Nephron progenitor cell (in vitro differentiated cells): Measurements from ENCODE around the gene SELENOV.

Experiments
- DNase-seq: peaks from one replicate; pipeline ENCODE4 v3.0.0; 2021
- H3K27ac Mint-ChIP-seq: 2 replicates; pipeline ENCODE4 v1.8.0; 2021; ENCODE audit warnings: mild to moderate bottlenecking, moderate library complexity, mixed read lengths
- H3K27me3 Mint-ChIP-seq: 2 replicates; pipeline ENCODE4 v1.8.0; 2021; ENCODE audit warnings: mild to moderate bottlenecking, low read depth, mixed read lengths; ENCODE audit not compliant: poor library complexity
- H3K36me3 Mint-ChIP-seq: 2 replicates; pipeline ENCODE4 v1.8.0; 2021; ENCODE audit warnings: low read depth, mixed read lengths
- H3K4me1 Mint-ChIP-seq: 2 replicates; pipeline ENCODE4 v1.8.0; 2021; ENCODE audit warnings: mixed read lengths
- H3K4me3 Mint-ChIP-seq: 2 replicates; pipeline ENCODE4 v1.8.0; 2021; ENCODE audit warnings: mild to moderate bottlenecking, moderate library complexity, mixed read lengths
- H3K9me3 Mint-ChIP-seq: 2 replicates; pipeline ENCODE4 v1.8.0; 2021; ENCODE audit warnings: mild to moderate bottlenecking, moderate library complexity, mixed read lengths
- CTCF ChIP-seq: fragments of 200-600 bp; sonication (generic); IDR thresholded peaks from 2 replicates; pipeline ENCODE4 v1.5.0; 2021; ENCODE audit warnings: antibody characterized with exemption

SELENOV gene

GRCh38 chr19:39508629-39509028 lies 6.3 kb upstream of the SELENOV start:
- no peak for TF ChIP-seq CTCF
- peaks cover 14% of the 10 kb centered on the region for H3K4me1 Mint-ChIP-seq
- H3K36me3 Mint-ChIP-seq, result peaks cover 18% of the 10 kb centered on the region
- no peak overlapping the region for H3K27ac Mint-ChIP-seq
- peak overlapping the region; percentile 76 for H3K4me3 Mint-ChIP-seq
- DNase-seq, result no peak
- peaks cover 23% of the 10 kb centered on the region for H3K27me3 Mint-ChIP-seq
- peaks cover 10% of the 10 kb centered on the region for H3K9me3 Mint-ChIP-seq

DNA sequence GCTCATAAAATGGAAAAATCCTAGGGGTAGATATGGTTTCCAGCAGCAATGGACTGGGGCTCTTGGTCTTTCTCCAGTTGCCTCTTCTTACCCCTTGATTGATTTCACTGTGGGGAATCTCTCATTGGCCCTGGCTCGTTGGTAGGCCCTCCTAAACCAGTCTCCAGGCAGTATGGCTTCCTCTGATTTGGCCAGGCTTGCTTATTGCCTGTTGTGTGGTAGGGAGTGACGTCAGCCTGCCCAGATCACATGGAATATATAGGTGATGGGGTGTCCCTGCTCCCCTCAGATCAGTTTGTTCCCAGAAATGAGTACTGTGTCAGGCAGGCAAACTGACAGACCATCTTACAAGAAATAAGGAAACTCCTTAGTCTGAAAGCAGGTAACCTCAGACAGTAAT lies 5.7 kb upstream of the SELENOV start:
- peaks cover 10% of the 10 kb centered on the region for H3K9me3 Mint-ChIP-seq
- no peak overlapping the region for H3K4me3 Mint-ChIP-seq
- H3K27ac Mint-ChIP-seq, result no peak overlapping the region
- no peak for DNase-seq
- H3K27me3 Mint-ChIP-seq, result peaks cover 23% of the 10 kb centered on the region
- H3K4me1 Mint-ChIP-seq, result peaks cover 12% of the 10 kb centered on the region
- peaks cover 16% of the 10 kb centered on the region for H3K36me3 Mint-ChIP-seq
- no peak for TF ChIP-seq CTCF

GRCh38 chr19:39512988-39513387 lies 2.0 kb upstream of the SELENOV start:
- DNase-seq, result no peak
- peaks cover 5% of the 10 kb centered on the region for H3K36me3 Mint-ChIP-seq
- peaks cover 28% of the 10 kb centered on the region for H3K4me1 Mint-ChIP-seq
- peaks cover 29% of the 10 kb centered on the region for H3K27me3 Mint-ChIP-seq
- no peak overlapping the region for H3K27ac Mint-ChIP-seq
- H3K4me3 Mint-ChIP-seq, result no peak overlapping the region
- no peak for TF ChIP-seq CTCF
- H3K9me3 Mint-ChIP-seq, result no peaks in the 10 kb centered on the region

DNA sequence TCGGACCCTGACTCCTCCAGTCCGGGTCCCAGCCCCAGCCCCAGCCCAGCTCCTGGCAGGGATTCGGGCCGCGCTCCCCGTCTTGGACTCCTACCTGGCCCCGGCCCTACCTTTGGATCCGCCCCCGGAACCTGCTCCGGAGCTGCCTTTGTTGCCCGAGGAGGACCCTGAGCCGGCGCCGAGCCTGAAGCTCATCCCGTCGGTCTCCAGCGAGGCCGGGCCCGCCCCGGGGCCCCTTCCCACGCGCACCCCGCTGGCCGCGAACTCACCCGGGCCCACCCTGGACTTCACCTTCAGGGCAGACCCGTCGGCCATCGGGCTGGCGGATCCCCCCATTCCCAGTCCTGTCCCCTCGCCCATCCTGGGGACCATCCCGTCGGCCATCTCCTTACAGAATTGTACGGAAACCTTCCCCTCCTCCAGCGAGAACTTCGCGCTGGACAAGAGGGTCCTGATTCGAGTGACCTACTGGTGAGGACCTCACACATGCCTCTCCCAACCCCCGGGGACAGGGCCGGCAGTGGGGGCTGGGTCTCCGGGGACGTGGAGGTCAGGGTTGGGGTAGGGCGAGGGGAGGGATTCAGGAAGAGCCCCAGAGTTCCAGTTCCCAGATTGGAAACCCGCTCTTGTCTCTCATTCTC lies 732 bp downstream of the SELENOV start:
- Mint-ChIP-seq H3K9me3 (no peaks in the 10 kb centered on the region), H3K27me3 (peaks cover 27% of the 10 kb centered on the region)

DNA sequence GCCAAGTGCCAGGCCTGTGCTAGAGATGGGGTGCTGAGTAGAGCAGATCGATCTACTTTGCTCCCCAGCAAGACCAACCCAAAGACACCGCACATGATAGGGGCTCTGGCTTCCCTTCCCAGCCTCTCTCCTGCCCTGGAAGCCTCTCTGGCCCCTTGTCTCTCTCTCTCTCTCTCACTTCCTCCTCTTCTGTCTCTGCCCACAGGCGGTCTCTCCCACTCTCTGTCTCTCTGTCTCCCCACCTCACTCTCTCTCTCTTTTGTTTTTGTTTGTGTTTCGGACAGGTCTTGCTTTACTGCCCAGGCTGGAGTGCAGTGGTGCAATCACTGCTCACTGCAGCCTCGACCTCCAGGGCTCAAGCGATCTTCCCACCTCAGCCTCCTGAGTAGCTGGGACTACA lies 1.3 kb downstream of the SELENOV start:
- Mint-ChIP-seq H3K4me1 (peaks cover 52% of the 10 kb centered on the region), H3K27ac (peak overlapping the region; percentile 22), H3K4me3 (peak overlapping the region; percentile 86), H3K36me3 (peaks cover 5% of the 10 kb centered on the region), H3K27me3 (peaks cover 27% of the 10 kb centered on the region), H3K9me3 (no peaks in the 10 kb centered on the region)
- no peak for DNase-seq
- TF ChIP-seq CTCF, result no peak

More for the DNA sequence above, 732 bp downstream of the SELENOV start:
- Mint-ChIP-seq H3K4me1 (peaks cover 49% of the 10 kb centered on the region), H3K27ac (peak overlapping the region; percentile 48), H3K4me3 (peak overlapping the region; percentile 86), H3K36me3 (peaks cover 5% of the 10 kb centered on the region)
- DNase-seq, result peak; percentile 54
- no peak for TF ChIP-seq CTCF

GRCh38 chr19:39517432-39517831 lies 2.5 kb downstream of the SELENOV start:
- Mint-ChIP-seq H3K4me1 (peaks cover 57% of the 10 kb centered on the region), H3K27ac (peak overlapping the region; percentile 17), H3K9me3 (no peaks in the 10 kb centered on the region), H3K27me3 (peaks cover 27% of the 10 kb centered on the region), H3K36me3 (peaks cover 5% of the 10 kb centered on the region), H3K4me3 (peak overlapping the region; percentile 86)
- no peak for TF ChIP-seq CTCF
- no peak for DNase-seq
